HG02642 (cell line): ENCODE results near the gene TTL.
"Not testable (repeated sequence)": the region's sequence is repeated elsewhere in the genome, so short reads cannot be mapped to it uniquely, and the experiment has no call there.

Experiments
- ATAC-seq: cut with Tn5 transposase; IDR thresholded peaks from one replicate; pipeline ENCODE4 v1.9.1; 2021; ENCODE audit warnings: mild to moderate bottlenecking; ENCODE audit not compliant: unreplicated experiment, poor library complexity

TTL gene

DNA sequence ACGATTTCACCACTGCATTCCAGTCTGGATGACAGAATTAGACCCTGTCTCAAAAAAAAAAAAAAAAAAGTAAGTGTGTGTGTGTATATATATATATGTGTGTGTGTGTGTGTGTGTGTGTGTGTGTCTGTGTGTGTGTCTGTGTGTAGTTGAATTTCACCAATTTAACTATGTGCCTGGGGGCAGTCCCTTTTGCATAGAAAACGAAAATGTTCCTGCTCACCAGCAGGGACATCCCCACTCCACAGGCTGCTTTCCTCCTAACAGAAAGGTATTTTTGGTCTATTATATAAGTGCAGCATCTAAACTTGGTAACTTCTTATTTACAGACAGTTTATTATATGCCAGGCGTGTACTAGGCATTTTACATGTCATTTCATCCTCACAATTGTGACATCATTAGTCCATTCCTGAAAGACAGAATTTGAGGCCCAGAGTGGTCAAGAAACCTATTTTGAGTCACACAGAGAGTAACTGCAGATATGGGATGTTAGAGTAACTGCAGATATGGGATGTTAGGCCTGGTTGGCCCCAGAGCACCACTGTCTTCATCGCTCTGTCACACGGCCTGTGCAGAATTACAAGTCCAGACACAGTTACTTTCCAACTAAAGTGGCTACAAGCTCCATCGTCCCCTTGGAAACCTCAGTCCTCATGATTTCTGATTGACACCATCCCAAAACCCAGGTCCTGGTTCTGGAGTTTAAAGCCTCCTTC lies 9.3 kb upstream of the TTL start:
- no peak for ATAC-seq

DNA sequence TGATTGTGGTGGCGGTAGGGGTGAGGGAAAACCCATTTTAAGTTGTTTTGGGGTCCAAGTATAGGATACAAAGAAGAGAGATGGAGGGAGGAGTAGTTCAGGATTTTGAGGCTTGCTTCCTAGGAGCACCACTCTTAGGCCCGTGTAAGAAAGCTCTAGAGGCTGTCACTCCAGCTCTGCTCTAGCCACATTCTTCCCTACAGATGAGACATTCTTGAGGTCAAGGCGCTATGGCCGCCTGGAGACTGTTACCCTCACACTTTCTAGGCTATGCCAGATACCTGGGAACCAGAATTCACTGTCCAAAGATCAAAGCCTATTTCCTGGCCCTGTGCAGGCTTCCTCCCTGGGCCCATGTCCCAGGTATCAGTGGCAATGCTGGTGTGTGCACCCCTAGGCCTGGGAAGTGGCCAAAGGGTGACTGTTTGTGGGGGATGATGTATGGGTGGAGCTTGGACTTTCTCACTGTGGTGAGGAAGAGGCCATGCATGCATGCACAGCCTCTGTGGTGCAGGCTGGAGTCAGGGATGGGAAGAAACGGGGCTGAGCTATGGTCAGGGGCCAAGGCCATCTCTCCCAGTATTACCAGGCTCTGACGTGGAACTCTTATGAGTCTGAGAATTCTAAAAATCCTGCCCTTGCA lies 7.0 kb upstream of the TTL start:
- no peak for ATAC-seq

DNA sequence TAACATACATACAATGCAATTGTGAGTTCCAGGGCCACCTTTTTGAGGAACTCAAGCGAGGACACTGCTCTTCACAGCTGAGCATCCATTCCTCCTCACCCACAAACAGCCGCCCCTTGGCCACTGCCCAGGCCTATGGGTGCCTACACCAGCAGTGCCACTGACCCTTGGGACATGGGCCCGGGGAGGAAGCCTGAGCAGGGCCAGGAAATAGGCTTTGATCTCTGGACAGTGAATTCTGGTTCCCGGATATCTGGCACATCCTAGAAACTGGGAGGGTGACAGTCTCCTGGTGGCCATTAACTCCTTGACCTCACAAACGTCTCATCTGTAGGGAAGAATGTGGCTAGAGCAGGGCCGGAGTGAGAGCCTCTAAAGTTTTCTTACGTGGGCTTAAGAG lies 5.5 kb upstream of the TTL start:
- ATAC-seq, result no peak

DNA sequence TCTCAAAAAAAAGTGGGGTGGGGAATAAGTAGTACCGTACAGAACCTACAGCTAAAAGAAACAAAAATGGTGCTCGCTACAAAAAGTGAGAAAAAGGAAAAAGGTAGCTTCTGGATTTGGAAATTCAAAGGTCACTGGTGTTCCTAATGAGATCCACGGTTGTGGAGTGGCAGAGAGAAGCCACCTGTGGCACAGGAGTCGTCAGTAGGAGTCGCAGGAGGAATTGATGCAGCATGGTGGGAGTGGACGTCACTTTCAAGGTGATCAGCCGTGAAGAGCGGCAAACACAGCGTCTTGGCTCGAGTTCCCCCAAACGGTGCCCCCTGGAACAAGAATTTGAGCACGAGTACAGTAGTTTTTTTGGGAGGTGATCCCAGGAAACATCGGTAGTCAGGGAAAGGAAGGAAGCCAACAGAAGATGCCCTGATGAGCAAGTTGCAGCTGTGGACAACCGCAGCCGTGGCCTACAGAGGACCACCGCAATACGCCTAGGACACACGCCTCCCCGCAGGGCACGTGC lies 1.4 kb upstream of the TTL start:
- no peak for ATAC-seq

DNA sequence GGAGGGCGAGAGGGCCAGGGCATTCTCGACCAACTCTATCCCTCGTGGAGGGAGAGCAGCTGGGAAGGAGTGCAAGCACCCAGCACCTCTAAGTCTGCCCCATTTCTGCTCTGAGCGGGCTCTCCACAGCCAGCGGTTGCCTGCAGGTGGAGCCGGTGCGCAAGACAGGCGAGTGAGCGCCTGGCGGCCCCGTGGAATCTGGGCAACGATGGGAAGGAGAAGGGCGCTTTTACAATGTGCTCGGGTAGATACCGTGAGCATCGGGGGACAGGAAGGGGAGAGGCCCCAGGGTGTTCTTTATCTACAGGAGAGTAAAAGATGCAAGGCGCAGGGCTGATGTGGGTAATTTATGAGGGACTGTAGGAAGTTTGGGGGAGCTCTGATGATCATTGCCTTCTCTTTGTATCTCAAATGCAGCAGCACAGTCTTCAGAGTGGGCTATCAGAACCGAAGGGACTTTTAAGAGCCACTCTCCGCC lies 867 bp upstream of the TTL start:
- ATAC-seq, result peak; percentile 70

DNA sequence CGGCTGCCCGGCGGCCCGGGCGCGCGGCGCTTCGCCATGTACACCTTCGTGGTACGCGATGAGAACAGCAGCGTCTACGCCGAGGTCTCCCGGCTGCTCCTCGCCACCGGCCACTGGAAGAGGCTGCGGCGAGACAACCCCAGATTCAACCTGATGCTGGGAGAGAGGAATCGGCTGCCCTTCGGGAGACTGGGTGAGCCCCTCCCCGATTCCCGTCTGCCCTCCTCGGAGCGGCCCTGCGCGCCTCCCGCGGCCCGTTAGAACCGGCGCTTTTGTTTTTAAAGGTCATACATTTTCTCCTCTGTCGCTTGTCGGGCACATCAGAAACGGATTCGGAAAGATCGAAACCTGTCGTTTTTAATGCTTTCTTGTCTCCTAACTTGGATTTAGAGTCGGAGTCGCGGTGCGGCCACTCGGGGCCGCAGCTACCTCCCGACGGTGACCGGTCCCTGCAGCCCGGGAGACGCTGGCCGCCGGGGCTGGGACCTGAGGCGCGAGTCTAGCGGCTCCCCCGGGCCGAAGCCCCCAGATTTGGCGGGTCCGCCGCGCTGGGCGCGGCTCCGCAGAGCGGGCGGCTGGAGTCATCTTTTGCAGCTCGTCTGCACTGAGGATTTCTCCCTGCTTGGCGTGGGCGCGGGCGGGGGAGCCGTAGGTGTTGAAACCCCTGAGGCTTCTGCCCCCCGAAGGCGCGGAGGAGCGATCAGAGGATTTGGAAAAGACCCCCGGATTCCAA lies 519 bp downstream of the TTL start:
- peak; percentile 10 for ATAC-seq

DNA sequence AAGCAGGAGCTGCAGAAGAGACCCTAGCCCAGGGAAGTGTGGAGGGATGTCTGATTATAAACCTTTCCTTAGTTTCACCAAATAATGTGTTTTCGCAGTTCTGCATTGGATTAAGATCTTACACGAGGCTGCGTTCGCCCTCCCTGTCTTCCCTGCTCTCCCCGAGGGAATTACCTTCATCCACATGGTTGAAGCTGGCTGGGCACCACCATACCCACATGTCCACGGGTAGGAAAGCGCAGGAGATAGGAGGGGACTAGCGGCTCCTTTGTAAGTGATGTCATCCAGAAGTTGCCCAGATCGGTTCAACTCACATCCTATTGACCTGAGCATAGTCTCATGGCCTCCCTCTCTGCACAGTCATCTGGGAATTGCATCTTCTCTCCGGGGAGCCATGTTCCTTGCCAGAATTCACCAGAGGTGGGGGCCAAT lies 1.1 kb downstream of the TTL start:
- ATAC-seq, result no peak

DNA sequence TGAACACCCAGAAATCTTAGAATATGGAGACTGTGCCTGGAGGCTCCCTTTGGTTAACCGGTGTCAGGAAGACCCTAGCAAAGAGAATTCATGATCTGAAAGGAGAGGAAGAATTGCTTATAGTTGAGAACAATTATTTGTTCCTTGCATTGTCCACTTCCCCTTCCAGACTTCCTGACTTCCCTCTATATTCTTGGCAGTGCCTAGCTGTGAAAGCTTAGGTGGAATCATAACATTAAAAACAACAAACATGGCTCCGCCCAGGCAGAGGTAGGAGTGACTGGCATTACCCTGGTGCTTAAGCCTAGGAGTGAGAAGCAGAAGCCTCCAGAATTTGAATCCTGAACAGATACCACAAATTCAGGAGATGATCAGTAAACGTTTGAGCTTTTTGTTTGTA lies 1.9 kb downstream of the TTL start:
- no peak for ATAC-seq

DNA sequence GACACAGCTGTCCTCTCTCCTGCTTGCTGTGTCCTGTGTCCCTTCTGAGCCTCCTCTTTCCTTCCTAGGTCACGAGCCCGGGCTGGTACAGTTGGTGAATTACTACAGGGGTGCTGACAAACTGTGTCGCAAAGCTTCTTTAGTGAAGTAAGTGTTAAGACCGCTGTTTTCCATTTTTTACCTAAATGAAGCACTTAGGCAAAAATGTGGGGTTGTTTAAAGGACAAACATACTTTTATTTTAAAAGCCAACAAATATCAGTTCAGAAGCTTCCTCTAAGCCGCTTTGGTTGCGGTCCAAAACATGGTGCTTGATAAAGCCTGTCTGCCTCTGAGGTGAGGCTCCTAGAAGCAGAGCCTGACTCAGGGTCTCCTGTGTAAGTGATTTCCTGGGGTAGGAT lies 3.9 kb downstream of the TTL start:
- no peak for ATAC-seq

DNA sequence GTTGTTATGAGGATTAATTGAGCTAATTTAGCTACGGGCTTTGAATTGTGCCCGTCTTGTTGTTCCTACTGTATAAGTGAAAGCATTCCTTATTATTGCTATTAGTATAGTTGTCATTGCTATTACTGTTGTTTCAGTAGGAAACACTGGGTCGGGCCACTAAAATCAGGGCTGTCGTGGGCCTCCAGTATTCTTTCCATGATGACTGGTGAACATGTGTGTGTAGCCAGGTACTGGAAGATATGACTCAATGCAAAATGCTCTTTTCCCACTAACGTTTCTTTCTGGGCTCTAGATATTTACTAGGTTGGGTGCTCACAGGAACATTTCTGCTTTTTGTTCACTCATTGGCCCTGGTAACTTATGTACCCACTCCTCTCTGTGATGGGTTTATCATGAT lies 4.9 kb downstream of the TTL start:
- ATAC-seq, result no peak

DNA sequence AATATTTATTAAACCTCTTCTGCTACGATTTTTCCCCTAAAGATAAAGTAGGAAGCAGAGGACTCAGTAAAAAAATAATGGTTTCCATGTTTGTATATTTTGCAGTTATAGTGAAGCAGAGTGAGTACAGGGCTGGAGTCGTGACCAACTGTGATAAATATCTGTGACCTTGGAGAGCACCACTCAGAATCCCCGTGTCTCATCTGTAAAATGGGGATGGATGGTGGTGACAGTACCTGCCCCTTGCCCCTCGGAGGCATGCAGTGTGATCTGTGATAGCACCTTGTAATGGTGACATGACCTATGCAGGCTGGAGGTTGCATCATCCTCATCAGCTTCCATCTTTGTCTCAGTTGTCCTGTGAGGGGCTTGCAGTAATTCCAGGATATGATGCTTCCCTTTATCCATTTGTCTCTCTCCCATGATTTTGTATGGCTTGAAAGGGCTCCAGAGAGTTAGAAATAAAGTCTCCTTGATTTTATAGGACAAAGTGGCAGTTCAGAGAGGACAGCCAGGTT lies 5.5 kb downstream of the TTL start:
- ATAC-seq, result no peak

DNA sequence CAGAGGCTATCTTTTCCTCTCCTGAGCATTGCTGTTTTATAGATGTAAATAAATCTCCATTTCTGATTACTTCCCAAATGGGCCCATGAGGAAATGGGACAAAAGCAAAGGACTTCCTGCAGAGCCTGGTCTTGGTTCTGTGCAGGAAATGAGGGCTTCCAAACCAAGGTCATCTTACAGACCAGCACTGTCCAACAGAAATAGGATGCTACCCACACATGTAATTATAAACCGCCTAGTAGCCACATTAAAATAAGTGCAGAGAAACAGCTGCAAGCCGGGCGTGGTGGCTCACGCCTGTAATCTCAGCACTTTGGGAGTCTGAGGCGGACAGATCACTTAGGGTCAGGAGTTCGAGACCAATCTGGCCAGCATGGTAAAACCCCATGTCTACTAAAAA lies 6.2 kb downstream of the TTL start:
- no peak for ATAC-seq

DNA sequence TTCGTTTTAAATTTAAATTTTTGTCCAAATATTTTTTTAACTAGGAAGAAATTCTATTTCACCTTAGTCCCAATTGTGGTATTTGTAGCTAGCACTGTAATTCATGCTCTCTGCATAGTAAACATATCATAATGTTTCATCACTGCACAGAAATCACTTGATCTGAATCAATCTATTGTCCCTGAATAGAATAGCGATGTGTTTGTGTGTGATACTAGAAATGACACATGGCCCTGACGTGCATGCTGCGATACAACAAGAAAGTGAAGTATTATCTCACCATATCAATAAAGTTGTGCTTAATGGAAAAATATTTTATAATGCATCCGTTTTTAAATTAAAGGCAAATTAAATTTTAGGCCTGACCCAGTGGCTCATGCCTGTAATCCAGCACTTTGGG lies 10.0 kb downstream of the TTL start:
- no peak for ATAC-seq

DNA sequence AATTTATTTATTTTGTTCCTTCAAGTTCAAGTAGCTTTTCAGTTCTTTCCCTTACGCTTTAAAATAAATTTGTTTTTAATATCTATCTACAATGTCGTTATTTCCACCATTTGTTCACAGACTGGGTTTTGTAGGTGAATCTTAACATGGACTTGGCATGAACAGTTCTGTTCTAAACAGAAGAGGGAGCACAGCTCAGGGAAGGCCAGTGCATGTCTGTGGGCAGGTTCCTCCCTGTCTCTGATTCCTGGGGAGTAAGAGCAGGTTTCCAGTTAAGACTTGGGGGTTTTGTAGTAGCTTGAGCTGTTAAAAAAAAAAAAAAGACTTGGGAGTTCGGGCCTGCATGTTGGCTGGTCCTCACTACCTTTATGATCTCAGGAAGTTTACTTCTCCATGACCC lies 11.1 kb downstream of the TTL start:
- no peak for ATAC-seq

DNA sequence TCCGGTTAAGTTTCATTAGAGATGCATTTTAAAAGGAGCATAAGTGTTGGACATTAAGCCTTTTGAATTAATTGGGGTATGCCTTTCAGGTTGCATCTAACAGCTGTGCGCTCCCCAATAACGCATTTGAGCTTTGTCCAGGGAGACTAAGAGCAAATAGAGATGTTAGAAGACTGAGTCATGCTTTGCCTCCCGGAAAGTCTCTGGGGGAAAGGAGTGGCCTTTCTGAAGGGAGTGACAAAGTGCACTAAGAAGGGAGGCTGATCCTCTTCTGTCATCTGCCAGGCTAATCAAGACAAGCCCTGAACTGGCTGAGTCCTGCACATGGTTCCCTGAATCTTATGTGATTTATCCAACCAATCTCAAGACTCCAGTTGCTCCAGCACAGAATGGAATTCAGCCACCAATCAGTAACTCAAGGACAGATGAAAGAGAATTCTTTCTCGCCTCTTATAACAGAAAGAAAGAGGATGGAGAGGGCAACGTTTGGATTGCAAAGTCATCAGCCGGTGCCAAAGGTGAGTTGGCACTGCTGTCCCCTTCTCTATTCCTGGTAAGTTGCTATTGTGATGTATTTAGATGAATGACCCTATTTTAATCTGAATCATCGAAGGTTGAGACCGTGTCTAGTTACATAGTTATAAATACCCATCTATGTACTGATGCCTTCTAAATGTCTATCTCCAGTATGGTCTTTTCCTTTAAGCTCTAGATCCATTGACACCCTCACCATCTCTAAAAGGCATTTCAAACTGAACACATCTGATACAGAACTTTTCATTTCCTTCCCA lies 12.1 kb downstream of the TTL start:
- ATAC-seq, result no peak

DNA sequence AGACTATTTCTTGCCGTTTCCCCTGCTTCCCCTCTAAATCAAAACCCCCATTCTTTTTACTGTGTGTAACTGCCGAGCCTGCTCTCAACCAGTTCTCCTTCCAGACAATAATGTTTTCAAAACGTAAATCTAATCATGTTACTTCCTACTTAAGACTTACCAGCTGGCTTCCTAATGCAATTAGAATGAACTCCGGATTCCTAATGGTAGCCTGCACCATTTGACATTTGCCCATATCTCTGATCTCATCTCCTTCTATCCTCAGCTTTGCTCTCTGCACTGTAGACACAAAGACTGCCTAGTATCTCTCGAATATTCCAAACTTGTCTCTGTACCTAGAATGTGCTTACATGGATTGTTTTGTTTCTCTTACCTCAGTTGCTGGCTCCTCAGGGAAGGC lies 12.9 kb downstream of the TTL start:
- no peak for ATAC-seq

DNA sequence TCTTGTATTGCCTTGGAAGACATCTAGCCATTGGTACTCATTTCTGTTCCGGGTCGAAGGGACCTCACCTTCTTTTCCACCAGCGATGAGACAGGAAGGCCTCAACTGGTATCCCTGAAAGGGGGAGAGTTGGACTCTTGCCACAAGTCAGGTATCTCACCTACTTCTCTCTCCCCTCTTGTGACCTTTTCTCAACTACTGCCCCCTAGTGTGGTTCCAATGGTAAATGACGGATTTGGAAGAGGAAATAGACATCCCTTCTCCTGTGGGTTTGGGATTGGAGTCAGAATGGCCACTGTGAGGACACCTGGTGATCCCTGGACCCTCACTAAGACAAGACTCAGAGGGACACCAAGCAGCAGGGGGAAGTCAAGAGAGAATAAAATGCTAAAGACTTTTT lies 13.9 kb downstream of the TTL start:
- not testable (repeated sequence) for ATAC-seq

DNA sequence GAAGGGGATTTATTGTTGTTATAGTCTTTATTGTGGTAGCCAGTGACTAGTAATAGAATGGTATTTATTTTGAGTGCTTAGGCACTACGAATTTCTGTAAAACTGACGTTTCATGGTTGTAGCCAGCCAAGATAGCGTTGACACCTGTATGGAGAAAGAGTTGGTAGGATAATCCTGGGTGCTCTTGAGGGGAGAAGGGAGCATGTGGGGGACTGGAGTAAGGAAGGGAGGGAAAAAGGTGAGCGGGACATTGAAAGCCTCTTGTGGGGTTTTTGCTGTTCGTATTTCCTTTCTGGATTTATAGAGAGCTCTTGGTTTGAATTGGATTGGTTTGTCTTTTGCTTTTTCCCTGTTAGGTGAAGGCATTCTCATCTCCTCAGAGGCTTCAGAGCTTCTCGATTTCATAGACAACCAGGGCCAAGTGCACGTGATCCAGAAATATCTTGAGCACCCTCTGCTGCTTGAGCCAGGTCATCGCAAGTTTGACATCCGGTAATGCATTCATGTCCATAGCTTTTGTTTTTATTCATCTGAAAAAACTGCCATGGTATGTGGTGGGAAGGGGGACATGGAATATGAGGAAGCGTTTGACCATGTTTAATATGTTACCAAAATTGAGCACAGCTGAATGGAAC lies 19.0 kb downstream of the TTL start:
- ATAC-seq, result peak; percentile 69

DNA sequence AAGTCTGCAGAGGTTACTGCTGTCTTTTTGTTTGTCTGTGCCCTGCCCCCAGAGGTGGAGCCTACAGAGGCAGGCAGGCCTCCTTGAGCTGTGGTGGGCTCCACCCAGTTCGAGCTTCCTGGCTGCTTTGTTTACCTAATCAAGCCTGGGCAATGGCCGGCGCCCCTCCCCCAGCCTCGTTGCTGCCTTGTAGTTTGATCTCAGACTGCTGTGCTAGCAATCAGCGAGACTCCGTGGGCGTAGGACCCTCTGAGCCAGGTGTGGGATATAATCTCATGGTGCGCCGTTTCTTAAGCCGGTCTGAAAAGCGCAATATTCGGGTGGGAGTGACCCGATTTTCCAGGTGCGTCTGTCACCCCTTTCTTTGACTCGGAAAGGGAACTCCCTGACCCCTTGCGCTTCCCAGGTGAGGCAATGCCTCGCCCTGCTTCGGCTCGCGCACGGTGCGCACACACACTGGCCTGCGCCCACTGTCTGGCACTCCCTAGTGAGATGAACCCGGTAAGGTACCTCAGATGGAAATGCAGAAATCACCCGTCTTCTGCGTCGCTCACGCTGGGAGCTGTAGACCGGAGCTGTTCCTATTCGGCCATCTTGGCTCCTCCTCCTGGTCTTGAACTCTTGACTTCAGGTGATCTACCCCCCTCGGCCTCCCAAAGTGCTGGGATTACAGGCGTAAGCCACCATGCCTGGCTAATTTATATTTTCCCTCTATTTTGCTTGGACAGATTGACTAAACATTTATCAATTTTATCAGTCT lies 27.5 kb downstream of the TTL start:
- not testable (repeated sequence) for ATAC-seq
